Measurements from ENCODE around the gene TNIK.

DNA sequence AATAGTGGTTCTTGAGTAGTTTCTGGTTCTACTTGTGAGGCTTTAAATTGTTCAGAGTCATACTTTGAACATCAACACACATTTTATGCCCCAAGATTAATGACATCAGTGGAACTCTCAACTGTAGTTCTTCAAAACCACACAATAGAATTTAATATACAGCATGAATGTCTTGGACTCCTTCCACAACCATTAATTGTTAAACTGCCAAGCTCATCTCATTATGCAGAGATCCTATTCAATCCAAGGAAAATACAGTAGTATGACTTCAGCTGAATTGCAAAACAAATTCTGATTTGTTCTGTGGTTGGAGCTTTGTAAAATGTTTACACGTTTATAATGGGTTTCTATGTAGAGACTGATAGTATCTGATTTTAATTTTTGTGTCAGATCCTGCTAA, 234.5 kb downstream of the TNIK start:
- no peak for TF ChIP-seq POLR2AphosphoS5 (IDR thresholded peaks at IDR 0.05)
- TF ChIP-seq SMC3 (conservative IDR thresholded peaks at IDR 0.05; ENCODE audit: poor library complexity): no peak
- no peak for TF ChIP-seq CTCF (IDR thresholded peaks at IDR 0.05; ENCODE audit: poor library complexity, severe bottlenecking)
